H54 (cell line): ENCODE results near the gene MAGEL2.
"Not testable (repeated sequence)": the region's sequence is repeated elsewhere in the genome, so short reads cannot be mapped to it uniquely, and the experiment has no call there.

Experiments
- DNase-seq: peaks from one replicate; pipeline ENCODE4 v3.0.0; 2011; ENCODE audit warnings: low spot score, mixed read lengths; ENCODE audit not compliant: insufficient read length
- FAIRE-seq: peaks from 3 replicates; lab custom pipeline; 2011; peaks lifted over from hg19 to GRCh38; lab: Jason Lieb, UNC
- POLR2A ChIP-seq: IDR thresholded peaks from 2 replicates; pipeline ENCODE4 v1.6.1; 2011; ENCODE audit warnings: low read depth, mild to moderate bottlenecking, low read length

Gene MAGEL2

DNA sequence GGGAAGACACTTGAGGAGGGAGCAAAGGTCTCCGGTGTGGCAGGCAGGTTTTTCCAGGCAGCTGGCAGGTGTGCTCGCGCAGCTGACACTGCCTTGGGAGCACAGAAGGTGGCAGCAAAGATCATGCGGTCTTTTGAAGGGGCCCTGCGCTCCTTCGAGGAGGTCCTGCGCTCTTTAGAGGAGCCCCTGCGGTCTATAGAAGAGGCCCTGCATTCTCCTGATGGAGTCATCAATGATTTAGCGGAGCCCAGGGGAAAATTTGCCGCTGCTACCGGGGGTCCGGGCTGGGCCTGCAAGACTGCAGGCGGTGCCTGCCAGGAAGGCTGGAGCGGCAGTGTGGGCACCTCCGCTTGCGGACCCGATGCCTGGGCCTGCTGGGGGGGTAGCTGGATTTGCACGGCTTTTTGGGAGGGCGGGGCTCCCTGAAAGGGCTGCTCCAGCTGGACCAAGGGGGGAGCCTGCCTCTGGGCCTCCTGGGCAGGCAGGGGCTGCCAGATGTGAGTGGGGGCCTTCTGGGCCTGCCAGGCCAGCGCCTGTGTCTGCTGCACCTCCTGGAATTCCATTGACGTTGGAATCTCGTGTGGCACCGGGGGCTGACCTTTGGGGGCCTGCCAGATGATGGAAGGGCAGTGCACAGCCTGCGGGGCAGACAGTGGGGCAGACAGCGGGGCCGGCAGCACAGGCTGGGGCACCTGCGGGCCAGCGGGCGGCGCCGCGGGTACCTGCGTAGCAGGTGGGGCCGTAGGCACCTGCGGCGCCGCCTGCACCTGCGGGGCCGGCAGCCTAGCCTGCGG, 2.1 kb downstream of the MAGEL2 start:
- FAIRE-seq, result no peak

DNA sequence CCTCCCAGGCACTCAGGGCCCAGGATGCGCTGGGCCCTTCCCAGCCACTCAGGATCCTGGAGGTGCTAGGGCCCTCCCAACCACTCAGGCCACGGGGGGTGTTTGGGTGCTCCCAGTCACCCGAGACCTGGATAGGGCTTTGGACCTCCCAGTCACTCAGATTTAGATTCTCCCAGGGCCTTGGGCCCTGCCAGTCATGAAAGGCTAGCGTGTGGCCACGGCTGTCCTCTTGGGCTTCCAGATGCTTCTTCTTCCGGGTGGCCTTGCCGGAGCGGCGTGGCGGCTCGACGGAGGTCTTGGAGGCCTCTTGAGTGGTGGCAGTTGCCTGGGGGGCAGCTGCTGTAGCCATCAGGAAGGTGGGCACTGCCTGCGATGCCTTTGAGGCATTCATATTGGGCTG, 2.8 kb downstream of the MAGEL2 start:
- DNase-seq (no peak), FAIRE-seq (no peak)
- no peak for TF ChIP-seq POLR2A

More for the DNA sequence above, 2.1 kb downstream of the MAGEL2 start:
- no peak for TF ChIP-seq POLR2A
- DNase-seq, result no peak

DNA sequence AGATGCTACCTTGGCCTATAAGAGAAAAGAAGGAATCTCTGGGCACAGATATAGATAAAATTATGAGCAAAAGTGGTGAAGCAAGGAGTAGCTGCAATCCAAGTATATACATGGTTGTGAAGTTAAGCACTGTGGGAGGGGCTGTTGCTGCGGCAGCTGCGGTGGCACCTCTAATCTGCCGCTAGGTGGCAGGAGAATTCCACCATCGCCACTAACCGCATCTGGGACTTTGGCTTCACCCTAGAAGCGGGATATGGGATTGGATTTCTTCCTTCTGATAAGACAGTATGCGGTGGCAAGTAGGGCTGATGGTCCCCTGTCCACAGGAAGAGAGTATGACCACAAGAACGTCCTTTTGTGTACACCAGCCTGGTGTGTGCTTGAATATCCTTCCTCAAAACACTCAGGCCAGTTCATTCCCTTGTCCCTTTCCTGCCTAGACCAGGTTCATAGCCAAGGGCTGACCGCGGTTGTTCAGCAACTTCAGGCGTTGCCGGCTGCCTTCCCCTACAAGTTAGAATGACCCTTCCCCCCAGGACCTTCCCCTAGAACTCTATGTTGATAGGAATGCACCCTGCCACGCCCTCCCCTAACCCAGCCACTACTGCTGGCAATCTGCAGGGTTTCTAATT, 5.1 kb downstream of the MAGEL2 start:
- peak; percentile 72 for DNase-seq
- FAIRE-seq, result peak; percentile 74
- TF ChIP-seq POLR2A, result no peak

DNA sequence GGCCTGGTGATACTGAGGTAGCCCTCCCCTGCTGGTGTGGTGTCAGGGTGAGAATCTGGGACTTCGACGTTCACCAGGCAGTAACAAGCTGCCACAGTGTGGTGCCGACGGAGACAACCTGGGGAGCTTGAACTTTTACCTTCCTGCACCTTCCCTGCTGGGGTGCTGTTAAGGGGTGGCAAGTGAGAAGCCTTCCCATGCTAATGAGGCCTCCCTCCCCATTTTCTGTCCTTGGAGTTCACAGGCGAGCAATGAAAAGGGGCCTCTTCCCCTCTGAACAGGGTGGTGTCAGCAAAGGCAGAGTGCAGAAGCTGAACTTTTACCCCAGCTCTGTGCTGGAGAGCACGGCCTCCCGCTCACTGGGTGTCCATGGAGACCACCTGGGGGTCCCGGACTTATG, 13.5 kb downstream of the MAGEL2 start:
- DNase-seq (no peak), FAIRE-seq (no peak)
- no peak for TF ChIP-seq POLR2A

DNA sequence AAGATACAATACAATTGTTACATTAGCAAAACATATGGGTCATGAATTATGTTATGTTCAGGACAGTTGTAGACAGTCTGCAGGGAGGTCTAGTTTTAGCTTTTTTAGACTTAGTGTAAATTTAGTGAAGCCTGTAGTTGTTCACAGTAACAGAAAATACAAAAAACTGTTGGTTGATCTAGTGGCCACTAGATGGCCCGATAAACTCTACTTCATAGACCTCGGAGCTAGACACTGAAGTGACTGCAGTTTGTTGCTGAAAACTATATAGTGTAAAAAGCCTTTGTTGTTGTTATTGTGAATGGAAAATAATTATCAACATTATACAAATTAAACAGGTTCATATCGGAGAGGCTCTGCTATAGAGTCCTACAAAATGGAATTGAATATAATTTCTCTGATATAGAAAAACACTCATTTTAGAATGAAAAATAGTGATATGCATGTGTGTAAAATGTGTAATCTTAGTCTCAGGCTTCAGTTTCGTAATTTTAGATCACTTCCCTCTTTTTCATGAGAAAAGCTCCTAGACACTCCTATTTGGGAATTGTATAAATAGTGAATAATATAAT, 18.3 kb downstream of the MAGEL2 start:
- no peak for FAIRE-seq
- no peak for TF ChIP-seq POLR2A
- DNase-seq, result no peak

DNA sequence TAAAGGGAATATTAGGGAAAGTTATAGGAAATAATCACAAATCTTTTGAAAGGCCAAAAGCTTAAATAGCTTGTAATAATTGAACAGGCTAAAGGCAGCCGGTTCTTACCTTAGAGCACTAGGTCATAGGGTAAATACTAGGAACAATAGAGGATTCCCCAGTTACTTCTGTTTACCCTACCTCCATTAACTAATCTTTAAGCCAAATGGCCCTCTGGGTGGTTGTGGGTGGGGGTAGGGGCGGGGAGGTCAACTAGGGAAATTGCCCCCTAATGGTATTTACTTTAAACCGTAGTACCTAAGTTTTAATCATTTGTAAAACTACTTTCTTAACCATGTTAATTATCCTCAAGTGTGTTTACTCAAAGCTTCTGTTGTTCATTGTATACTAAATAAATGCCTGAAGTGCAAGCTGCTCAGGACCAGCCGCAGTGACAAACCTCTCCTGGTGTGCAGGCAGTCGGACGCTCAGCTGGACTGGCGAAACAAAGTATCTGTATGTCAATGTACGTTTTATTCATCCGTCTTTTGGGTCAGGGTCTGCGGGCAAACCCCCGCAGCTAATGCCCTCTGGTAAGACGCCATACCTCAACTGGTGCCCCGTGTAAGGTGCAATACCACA, 18.9 kb downstream of the MAGEL2 start:
- no peak for DNase-seq
- no peak for FAIRE-seq
- no peak for TF ChIP-seq POLR2A

DNA sequence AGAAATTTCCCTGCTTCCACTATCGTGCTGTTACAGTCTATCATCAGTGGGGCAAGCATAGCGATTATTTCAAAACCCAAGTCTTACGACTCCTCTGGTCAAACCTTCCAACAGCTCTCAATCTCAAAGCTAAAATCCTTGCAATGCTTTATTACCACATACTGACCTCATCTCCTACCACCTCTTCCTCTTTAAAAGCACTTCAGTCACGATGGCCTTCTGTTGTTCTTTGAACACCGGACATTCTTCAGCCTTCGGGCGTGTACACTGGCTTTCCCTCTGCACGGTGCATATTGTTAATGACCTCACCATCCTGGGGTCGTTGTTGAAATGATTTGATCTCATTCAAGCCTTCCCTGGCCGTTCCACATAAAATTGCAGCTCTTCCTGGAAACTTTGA, 31.1 kb downstream of the MAGEL2 start:
- no peak for FAIRE-seq
- DNase-seq, result no peak
- no peak for TF ChIP-seq POLR2A

DNA sequence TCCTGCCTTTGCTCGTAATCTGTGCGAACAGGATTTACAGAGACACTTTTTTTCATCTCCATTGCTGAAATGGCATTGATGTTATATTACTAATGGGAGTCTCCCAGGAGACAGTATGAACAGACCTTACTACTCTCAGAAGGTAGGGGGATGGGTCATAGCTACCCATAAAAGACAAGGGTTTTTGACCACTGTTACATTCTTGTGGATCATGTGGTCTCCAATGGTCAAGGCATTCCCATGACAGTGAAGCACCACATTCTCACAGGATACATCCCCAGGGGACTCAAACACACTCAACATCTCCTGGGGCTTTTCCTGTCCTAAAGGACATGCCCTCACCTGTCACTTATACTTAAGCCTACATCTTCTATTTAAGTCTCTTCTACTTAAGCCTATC, 41.4 kb downstream of the MAGEL2 start:
- FAIRE-seq (no peak), DNase-seq (no peak)
- no peak for TF ChIP-seq POLR2A

DNA sequence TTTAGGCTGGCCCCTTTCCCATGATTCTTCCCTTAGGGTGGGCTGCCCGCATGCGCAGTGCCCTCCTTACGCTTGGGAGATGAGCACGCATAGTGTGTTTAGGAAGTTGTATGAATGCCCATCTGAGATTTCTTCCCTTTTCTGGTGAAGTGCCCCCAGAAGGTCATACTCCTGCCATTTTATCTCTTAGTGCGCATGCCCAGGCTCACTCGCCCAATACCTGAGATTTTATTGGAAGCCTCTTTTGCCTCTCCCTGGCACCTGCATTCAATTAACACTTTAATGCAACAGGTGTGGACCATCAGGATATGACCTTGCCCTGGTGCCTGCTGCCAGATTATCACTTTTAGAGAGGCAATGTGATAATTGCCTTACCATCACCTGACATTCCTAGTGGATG, 45.5 kb downstream of the MAGEL2 start:
- FAIRE-seq (no peak), DNase-seq (no peak)
- TF ChIP-seq POLR2A, result no peak

DNA sequence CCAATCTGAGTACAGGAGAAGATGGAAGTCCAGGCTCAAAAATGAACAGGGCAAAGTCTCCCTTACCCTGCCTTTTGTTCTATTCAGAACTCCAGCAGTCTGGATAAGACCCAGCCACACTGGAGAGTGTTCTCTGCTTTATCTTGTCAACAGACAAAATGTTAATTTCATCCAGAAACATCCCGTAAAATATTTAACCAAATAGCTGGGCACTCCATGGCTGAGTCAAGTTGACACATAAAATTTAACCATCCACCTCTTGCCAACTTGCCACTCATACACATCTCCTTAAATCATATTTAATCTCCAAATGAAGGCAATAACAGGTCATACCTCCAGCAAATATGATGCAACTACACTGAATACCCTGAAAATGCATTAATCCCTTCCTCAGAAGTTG, 48.6 kb downstream of the MAGEL2 start:
- no peak for DNase-seq
- FAIRE-seq, result no peak
- TF ChIP-seq POLR2A, result no peak

DNA sequence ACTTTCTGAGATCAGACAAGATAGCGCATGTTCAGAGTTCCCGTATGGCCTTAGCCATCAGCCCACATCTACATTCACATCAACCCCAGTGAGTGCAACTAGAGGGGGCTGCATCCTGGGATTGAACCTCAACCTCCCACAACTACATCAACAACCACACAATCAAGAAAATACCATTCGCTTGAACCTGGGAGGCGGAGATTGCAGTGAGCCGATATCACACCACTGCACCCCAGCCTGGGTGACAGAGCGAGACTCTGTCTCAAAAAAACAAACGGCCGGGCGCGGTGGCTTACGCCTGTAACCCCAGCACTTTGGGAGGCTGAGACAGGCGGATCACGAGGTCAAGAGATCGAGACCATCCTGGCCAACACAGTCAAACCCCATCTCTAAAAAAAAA, 50.4 kb downstream of the MAGEL2 start:
- not testable (repeated sequence) for FAIRE-seq

DNA sequence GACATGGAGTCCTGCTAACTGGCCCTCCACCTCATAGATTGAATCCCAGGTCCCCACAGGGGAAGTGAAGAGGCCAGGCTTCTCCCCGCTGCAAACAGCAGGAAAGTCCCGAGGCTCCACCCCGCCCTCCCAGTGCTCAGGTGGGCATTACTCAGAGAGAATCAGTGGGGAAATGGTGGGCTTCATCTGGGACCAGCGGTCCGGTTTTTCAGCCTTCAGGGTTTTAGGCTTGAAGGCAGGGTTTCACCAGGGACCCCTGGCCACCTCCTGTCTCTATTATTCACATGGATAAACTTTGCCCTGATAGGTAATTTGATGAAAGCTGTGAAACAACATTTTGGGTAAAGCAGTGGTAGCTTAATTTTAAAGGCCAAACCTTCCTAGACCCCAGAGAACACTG, 50.9 kb downstream of the MAGEL2 start:
- TF ChIP-seq POLR2A, result no peak
- DNase-seq, result no peak
- no peak for FAIRE-seq

More for the DNA sequence above, 50.4 kb downstream of the MAGEL2 start:
- DNase-seq, result not testable (repeated sequence)

DNA sequence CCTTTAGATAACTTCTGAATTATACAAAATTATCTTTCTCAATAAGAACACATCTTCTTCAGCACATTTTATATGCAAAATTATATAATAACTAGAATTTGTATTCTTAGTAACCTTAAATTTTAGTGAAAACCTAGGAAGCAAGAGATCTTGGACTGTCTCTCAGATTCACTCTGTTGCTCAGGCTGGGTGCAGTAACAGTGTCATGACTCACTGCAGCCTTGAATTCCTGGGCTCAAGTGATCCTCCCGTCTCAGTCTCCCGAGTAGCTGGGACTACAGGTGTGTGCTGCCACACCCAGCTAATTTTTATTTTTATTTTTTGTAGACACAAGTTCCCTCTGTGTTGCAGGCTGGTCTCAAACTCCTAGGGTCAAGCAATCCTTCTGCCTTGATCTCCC, 52.3 kb downstream of the MAGEL2 start:
- TF ChIP-seq POLR2A, result no peak
- FAIRE-seq, result peak; percentile 6
- no peak for DNase-seq

DNA sequence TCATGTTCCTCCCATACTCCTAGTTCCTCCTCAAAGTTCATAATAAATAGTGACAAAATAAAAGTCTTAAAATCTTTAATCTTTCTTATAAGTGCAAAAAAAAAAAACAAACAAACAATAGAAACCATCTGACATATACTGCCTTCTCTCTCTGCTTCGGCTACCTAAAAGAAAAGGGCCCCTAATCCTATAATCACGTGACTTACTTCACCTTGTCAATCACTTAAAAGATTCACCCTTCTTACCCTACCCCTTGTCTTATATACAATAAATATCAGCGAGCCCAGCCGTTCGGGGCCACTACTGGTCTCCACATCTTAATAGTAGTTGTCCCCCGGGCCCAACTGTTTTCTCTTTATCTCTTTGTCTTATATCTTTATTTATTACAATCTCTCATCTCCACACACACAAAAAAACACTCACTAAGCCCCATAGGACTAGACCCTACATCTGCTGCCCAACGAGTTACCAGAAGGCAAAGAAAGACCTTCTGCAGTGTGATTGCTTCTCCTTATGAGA, 53.4 kb downstream of the MAGEL2 start:
- DNase-seq (no peak), FAIRE-seq (no peak)
- no peak for TF ChIP-seq POLR2A
